HFF-Myc (cell line): ENCODE measurements around the gene TAS1R2.

ENCODE experiments used
- DNase-seq: peaks from one replicate; pipeline ENCODE4 v3.0.0-alpha.2; 2011; ENCODE audit warnings: low read depth; ENCODE audit errors: extremely low read depth
- H3K4me3 ChIP-seq: replicated peaks from 2 replicates; pipeline ENCODE4 v1.5.1; 2011; ENCODE audit warnings: low read depth, mild to moderate bottlenecking, control low read depth, low read length
- CTCF ChIP-seq: IDR thresholded peaks from 2 replicates; pipeline ENCODE4 v1.5.1; 2012; ENCODE audit warnings: mild to moderate bottlenecking, low read depth, low read length, control low read depth; ENCODE audit errors: missing control alignments

TAS1R2 gene

GRCh38 chr1:18792747-18793146 lies 66.7 kb downstream of the TAS1R2 start:
- no peak overlapping the region for H3K4me3 ChIP-seq
- no peak for TF ChIP-seq CTCF
- DNase-seq, result no peak
